IPS-20b (cell line): ENCODE measurements around the gene GABBR2.

Experiments
- H3K27ac ChIP-seq: one replicate; pipeline ENCODE4 v1.5.1; 2013; ENCODE audit warnings: low read length
- H3K27me3 ChIP-seq: 2 replicates; pipeline ENCODE4 v1.6.1; 2013; ENCODE audit warnings: mild to moderate bottlenecking, low read length, inconsistent platforms; ENCODE audit not compliant: insufficient read depth
- H3K36me3 ChIP-seq: 2 replicates; pipeline ENCODE4 v1.6.1; 2013; ENCODE audit warnings: low read depth, mild to moderate bottlenecking, inconsistent platforms, low read length, moderate library complexity; ENCODE audit not compliant: insufficient read depth
- H3K4me1 ChIP-seq: 2 replicates; pipeline ENCODE4 v1.6.1; 2013; ENCODE audit warnings: mild to moderate bottlenecking, control low read depth, inconsistent platforms, low read length, moderate library complexity; ENCODE audit not compliant: insufficient read depth
- H3K4me3 ChIP-seq: 2 replicates; pipeline ENCODE4 v1.5.1; 2013; ENCODE audit warnings: mild to moderate bottlenecking, low read length, inconsistent platforms
- H3K9ac ChIP-seq: 2 replicates; pipeline ENCODE4 v1.6.1; 2013; ENCODE audit warnings: low read depth, mild to moderate bottlenecking, inconsistent platforms, low read length, moderate library complexity
- H3K9me3 ChIP-seq: 2 replicates; pipeline ENCODE4 v1.6.1; 2013; ENCODE audit warnings: mild to moderate bottlenecking, low read depth, low read length, inconsistent platforms; ENCODE audit not compliant: insufficient read depth

Gene GABBR2

DNA sequence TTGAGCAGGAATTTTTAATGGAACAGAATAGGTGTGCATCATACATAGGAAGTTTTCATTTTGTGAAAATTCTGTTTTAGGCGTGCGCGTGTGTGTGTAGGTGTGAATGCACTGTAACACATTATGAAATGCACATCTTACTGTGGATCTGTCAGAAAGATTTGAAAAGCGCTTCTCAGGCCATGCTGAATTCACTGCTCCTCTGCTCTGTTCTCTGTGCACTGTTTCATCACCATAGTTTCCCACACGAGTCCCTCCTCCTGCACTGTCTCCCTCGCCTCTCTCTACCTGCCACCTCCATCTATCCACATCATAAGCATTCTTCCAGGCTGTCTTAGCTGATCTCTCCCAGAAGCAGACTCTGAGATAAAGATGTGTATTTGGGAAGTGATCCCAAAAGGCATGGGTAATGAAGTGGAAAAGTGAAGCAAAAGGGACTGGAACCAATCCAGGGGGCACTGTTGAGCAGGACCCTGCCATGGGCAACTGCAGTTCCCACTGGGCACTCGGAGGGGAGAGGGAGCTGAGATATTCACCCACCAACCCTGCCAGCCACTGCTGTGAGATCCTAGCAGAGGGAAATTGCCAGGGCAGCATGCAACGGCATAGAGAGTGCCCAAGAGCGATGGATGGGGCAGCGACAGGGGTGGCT lies 65.9 kb downstream of the GABBR2 start:
- H3K9me3 ChIP-seq: peaks cover 5% of the 10 kb centered on the region; the same call in 1 of the 2 replicates
- H3K4me1 ChIP-seq: 0 out of 2 replicates have a peak, but pooled peaks cover 2% of the 10 kb centered on the region
- no peak overlapping the region for H3K9ac ChIP-seq
- H3K36me3 ChIP-seq: no peaks in the 10 kb centered on the region
- H3K27ac ChIP-seq: no peak overlapping the region
- H3K27me3 ChIP-seq: no peaks in the 10 kb centered on the region
- H3K4me3 ChIP-seq: no peak overlapping the region

DNA sequence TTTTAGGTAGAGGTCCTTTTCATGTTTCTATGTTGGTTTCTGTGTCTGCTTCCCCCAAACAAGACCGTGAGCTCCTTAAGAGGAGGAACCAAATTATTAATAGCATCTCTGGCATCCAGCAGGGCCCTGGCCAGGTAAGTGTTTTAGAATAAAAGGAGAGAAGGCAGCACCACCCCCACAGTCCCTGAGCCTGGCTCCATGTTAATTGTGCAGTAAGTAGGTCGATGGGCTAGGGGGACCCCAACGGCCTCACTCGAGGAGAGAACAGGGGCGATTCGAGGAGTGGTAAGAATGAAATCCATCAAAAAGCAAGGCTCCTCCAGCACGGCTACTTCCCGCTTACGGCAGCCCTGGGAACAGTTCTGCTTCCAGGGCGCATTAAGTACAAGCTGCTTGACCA lies 67.0 kb downstream of the GABBR2 start:
- no peaks in the 10 kb centered on the region for H3K36me3 ChIP-seq
- no peaks in the 10 kb centered on the region for H3K27me3 ChIP-seq
- peaks cover 5% of the 10 kb centered on the region; the same call in 1 of the 2 replicates for H3K9me3 ChIP-seq
- H3K9ac ChIP-seq: no peak overlapping the region
- no peak overlapping the region for H3K27ac ChIP-seq
- H3K4me3 ChIP-seq: no peak overlapping the region
- 0 out of 2 replicates have a peak, but pooled peaks cover 2% of the 10 kb centered on the region for H3K4me1 ChIP-seq

DNA sequence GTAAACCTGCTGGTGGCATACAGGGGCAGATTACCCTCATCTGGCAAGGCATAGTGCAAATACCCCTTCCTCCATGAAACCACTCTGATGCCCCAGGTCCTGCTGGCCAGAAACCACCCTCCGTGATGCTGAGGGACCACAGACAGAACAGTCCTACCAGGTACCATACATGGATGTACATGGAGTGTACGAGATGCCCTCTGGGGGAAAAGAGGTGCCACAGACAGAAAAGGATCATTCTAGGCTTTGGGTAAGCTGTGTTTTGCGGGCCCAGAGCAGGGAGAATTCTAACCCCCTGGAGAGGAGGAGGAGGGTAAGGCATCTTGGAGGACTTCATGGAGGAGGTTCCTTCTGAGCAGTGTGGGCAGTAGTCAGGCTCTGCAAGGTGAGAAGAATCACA lies 68.3 kb downstream of the GABBR2 start:
- Histone ChIP-seq H3K27me3 (no peaks in the 10 kb centered on the region), H3K4me3 (no peak overlapping the region), H3K4me1 (0 out of 2 replicates have a peak, but pooled peaks cover 2% of the 10 kb centered on the region), H3K9me3 (peaks cover 5% of the 10 kb centered on the region; the same call in 1 of the 2 replicates), H3K27ac (no peak overlapping the region), H3K36me3 (no peaks in the 10 kb centered on the region), H3K9ac (no peak overlapping the region)

DNA sequence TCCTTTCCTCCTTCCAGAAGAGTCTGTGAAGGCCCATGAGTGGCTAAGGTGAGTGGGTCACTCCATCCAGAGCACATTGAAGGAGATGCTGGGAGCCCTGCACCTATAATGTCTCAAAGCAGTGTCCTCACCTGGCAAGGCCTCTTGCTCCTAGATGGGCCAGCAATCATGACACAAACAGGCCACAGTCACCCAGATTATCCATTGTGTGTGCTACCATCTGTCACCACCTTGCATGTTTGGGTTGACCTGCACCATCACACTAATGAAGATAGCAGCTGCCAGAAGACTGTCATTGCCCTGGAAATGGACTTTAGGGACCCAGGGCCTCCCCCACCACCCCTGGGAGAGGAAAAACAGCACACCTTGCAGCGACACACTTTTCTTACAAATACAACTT lies 69.6 kb downstream of the GABBR2 start:
- H3K36me3 ChIP-seq: no peaks in the 10 kb centered on the region
- peaks cover 5% of the 10 kb centered on the region; the same call in 1 of the 2 replicates for H3K9me3 ChIP-seq
- H3K27me3 ChIP-seq: no peaks in the 10 kb centered on the region
- no peak overlapping the region for H3K27ac ChIP-seq
- no peak overlapping the region for H3K4me3 ChIP-seq
- H3K4me1 ChIP-seq: 0 out of 2 replicates have a peak, but pooled peaks cover 2% of the 10 kb centered on the region
- H3K9ac ChIP-seq: no peak overlapping the region

DNA sequence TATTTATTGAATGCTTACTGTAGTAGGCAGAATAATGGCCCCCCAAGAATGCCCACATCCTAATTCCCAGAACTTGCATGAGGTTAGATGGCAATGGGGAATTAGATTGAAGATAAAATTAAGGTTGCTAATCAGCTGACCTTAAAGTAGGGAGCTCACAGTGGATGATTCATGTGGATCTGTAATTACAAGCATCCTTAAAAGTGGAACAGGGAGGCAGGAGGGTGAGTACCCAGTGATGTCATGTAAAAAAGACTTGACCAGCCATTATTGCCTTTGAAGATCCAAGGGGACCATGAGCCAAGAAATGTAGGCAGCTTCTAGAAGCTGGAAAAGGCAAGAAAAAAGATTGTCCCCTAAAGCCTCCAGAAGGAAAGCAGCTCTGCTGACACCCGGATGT lies 71.4 kb downstream of the GABBR2 start:
- Histone ChIP-seq H3K4me1 (0 out of 2 replicates have a peak, but pooled peaks cover 2% of the 10 kb centered on the region), H3K27me3 (no peaks in the 10 kb centered on the region), H3K27ac (no peak overlapping the region), H3K4me3 (no peak overlapping the region), H3K36me3 (no peaks in the 10 kb centered on the region), H3K9me3 (peaks cover 5% of the 10 kb centered on the region; the same call in 1 of the 2 replicates), H3K9ac (no peak overlapping the region)

DNA sequence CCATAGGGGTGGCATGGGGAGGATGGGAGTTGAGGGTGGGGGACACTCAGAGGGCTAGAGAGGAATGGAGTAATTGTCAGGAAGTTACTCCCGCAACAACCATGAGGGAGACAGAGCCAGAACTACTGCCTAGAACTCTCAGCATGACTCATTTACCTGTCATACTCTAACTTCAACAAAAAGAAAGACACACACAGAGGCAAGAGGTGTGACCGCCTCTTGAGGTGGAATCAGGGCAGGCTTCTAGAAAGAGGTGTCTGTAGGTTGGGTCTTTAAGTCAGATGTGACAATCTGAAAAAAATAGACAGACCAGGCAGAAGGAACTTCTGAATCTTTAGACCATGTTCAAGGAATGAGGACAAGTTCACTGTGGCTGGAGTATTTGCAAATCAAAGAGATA lies 73.4 kb downstream of the GABBR2 start:
- no peaks in the 10 kb centered on the region for H3K4me1 ChIP-seq
- H3K27me3 ChIP-seq: no peaks in the 10 kb centered on the region
- no peaks in the 10 kb centered on the region for H3K36me3 ChIP-seq
- no peak overlapping the region for H3K27ac ChIP-seq
- H3K9ac ChIP-seq: no peak overlapping the region
- peaks cover 5% of the 10 kb centered on the region; the same call in 1 of the 2 replicates for H3K9me3 ChIP-seq
- no peak overlapping the region for H3K4me3 ChIP-seq

DNA sequence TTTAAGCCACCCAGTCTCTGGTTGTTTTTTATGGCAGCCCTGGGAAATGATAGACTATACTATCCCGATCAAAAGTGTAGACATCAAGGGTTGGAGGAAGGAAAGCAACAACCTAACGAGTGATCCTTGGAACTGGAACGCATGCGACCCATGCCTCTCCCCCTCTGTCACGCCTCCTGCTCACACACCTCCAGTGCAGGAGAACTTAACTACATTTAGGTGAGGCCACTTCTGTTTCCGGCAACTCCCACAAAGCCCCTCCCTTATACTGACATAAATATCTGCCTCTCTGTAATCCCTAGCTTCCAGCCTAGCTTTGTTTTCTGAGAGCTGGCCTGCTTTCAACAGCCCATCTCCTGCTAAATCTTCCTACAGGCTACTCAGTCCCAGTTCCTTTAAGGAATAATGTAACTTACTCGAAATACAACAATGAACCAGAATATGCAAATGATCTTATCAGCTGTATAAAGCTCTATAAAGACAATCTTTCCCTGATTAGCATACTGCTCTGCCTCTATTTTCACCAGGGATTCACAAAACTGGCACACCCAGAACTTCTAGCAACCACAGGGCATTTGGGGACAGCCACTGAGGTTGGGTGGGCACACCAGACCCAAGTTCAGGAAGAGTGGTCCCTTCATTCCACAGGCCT lies 73.9 kb downstream of the GABBR2 start:
- peaks cover 5% of the 10 kb centered on the region; the same call in 1 of the 2 replicates for H3K9me3 ChIP-seq
- no peak overlapping the region for H3K9ac ChIP-seq
- no peak overlapping the region for H3K4me3 ChIP-seq
- H3K36me3 ChIP-seq: no peaks in the 10 kb centered on the region
- no peak overlapping the region for H3K27ac ChIP-seq
- no peaks in the 10 kb centered on the region for H3K4me1 ChIP-seq
- H3K27me3 ChIP-seq: no peaks in the 10 kb centered on the region

DNA sequence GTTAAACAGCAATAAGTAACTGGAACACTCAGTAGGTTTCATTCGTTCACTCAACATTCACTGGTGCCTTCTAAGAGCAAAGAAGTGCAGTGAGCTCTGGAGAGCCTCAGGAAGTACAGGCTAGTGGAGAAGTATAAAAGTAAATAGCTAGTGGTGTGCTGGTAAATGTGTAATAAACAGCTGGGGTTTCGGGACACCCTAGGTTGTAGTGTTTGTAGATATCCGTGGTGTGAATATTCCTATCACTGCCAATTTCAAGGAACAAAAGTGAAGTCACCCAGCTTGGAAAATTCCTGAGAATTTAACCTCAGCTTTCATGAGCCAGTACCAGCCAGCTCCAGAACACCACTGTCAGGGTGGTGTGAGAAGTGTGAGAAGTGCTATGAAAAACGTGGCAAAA lies 75.9 kb downstream of the GABBR2 start:
- Histone ChIP-seq H3K27me3 (no peaks in the 10 kb centered on the region), H3K9ac (no peak overlapping the region), H3K36me3 (no peaks in the 10 kb centered on the region), H3K9me3 (no peaks in the 10 kb centered on the region), H3K27ac (no peak overlapping the region), H3K4me1 (no peaks in the 10 kb centered on the region), H3K4me3 (no peak overlapping the region)

DNA sequence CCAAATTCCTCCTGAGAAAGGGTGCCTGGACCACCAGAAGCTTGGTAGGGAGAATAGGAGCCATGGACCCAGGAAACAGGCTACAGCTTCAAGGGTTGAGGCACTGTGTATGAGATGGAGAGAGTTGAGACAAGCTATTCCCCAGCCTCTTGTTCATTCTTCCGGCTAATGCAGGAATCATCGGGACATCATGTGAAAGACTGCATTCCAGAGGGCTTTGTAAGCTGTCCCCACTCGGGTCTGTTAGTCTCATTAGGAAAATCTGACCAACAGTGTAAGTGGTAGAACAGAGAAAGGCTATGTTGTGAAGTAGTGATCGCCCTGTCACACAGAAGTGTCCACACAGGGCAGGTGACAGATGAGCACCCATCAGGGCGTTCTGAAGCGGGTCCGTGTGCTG lies 81.4 kb downstream of the GABBR2 start:
- H3K4me3 ChIP-seq: no peak overlapping the region
- H3K9me3 ChIP-seq: no peaks in the 10 kb centered on the region
- H3K27ac ChIP-seq: no peak overlapping the region

DNA sequence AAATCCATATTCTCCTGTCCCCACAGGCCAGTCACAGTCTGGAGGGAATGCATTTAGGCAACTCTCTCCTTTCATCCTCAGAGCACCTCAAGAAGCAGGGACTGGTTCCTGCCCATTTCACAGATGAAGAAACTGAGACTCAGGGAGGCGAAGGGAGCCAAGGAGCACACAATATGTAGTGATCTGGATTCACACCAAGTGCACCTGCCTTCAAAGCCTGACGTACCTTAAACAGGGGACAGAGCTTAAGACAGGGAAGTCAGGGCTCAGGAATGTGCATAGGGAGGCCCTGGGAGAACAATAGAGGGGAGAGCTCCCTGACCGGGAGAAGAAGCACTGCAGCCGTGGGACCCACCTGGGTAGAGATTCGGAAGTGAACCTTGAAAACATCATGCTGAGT lies 83.0 kb downstream of the GABBR2 start:
- Histone ChIP-seq H3K4me3 (no peak overlapping the region), H3K4me1 (no peaks in the 10 kb centered on the region), H3K27ac (no peak overlapping the region), H3K27me3 (no peaks in the 10 kb centered on the region), H3K36me3 (no peaks in the 10 kb centered on the region), H3K9ac (no peak overlapping the region), H3K9me3 (no peaks in the 10 kb centered on the region)

More for the DNA sequence above, 81.4 kb downstream of the GABBR2 start:
- H3K27me3 ChIP-seq: no peaks in the 10 kb centered on the region
- no peaks in the 10 kb centered on the region for H3K36me3 ChIP-seq
- no peaks in the 10 kb centered on the region for H3K4me1 ChIP-seq
- H3K9ac ChIP-seq: no peak overlapping the region

DNA sequence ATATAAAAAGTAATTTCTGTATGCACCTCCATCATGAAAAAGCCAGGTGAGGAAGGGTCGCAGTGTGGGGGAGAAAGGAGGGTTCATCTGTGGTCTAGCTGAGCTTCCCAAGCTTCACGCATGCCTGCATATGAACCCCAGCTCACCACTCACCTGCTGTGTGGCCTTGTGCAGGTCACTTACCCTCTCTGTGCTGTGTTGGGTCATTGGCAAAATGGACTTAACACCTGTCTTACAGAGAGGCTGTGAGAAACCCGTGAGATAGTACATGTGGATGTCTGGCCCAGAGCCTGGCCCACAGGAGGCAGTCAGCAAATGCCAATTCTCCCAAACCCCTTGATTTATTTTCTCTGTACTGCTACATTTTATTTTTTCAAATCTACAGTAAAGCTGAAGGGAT lies 88.9 kb downstream of the GABBR2 start:
- no peaks in the 10 kb centered on the region for H3K9me3 ChIP-seq
- no peak overlapping the region for H3K4me3 ChIP-seq
- no peak overlapping the region for H3K9ac ChIP-seq
- H3K4me1 ChIP-seq: no peaks in the 10 kb centered on the region
- no peaks in the 10 kb centered on the region for H3K36me3 ChIP-seq
- no peaks in the 10 kb centered on the region for H3K27me3 ChIP-seq
- no peak overlapping the region for H3K27ac ChIP-seq

DNA sequence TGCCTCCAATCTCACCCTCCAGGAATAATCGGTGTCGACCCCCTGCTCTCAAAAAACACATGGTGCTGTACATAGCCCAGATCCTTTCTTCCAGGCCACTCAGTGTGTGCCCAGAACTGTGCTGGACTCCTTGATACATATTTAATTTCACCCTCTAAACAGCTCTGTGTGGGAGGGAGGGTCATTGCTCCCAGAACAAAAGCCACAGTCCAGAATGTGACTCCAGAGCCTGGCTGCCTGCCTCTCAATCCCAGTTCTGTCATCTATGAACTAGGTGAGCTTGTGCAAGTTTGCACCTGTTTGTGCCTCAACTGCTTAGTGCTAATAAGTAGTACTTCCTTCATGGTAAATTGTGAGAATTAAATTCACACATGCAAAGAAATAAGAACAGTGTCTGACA lies 93.1 kb downstream of the GABBR2 start:
- H3K4me1 ChIP-seq: no peaks in the 10 kb centered on the region
- H3K9ac ChIP-seq: no peak overlapping the region
- H3K27ac ChIP-seq: no peak overlapping the region
- H3K9me3 ChIP-seq: no peaks in the 10 kb centered on the region
- H3K36me3 ChIP-seq: no peaks in the 10 kb centered on the region
- H3K27me3 ChIP-seq: no peaks in the 10 kb centered on the region
- no peak overlapping the region for H3K4me3 ChIP-seq
